GM19395 (cell line): ENCODE measurements around the gene BRME1.
"Not testable (repeated sequence)": the region's sequence is repeated elsewhere in the genome, so short reads cannot be mapped to it uniquely, and the experiment has no call there.

Experiments used
- ATAC-seq: cut with Tn5 transposase; IDR thresholded peaks from one replicate; pipeline ENCODE4 v1.9.1; 2021; ENCODE audit warnings: mild to moderate bottlenecking, moderate library complexity; ENCODE audit not compliant: unreplicated experiment

The BRME1 gene

DNA sequence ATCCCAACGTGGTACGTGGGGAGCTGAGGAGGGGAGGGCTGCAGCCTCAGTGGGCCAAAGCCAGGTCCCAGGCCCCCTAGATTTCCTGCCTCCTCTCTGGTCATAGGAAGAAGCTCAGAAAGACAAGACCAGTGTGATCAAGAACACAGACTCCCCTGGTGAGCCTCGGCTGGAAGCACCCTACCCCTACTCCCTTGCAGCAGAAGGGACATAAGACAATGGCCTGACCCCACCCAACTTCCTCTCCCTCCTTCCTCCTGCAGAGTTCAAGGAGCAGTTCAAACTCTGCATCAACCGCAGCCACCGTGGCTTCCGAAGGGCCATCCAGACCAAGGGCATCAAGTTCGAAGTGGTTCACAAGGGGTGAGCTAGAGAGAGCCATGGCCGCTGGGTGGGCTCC is 20.8 kb upstream of the BRME1 start:
- no peak for ATAC-seq

GRCh38 chr19:13926010-13926409 is 20.1 kb upstream of the BRME1 start:
- ATAC-seq: no peak

DNA sequence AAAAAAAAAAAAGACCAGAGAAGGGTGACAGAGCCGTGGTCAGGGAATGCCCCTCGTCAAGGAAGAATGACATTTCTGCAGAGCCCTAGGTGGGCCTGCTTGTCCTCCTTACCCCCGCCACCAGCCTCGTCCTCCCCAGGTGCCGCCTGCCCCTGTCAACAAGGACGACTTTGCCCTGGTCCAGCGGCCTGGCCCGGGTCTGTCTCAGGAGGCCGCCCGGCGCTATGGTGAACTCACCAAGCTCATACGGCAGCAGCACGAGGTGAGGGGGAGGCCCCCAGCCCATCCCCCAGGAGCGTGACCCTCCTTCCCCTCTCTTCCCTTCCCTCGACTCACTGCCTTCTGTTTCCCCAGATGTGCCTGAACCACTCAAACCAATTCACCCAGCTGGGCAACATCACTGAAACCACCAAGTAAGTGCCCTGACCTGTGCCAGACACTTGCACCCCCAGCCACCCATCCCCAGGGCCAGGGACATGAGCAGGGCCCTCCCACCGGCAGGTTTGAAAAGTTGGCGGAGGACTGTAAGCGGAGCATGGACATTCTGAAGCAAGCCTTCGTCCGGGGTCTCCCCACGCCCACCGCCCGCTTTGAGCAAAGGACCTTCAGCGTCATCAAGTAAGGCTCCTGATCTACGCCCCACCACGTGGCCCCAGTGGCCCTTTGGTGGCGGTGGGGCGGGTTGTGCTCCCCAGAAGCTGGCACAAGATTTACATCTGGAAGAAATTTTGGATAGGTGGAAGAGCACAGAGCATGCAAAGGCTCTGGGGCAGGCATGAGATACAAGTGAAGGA is 17.5 kb upstream of the BRME1 start:
- no peak for ATAC-seq

DNA sequence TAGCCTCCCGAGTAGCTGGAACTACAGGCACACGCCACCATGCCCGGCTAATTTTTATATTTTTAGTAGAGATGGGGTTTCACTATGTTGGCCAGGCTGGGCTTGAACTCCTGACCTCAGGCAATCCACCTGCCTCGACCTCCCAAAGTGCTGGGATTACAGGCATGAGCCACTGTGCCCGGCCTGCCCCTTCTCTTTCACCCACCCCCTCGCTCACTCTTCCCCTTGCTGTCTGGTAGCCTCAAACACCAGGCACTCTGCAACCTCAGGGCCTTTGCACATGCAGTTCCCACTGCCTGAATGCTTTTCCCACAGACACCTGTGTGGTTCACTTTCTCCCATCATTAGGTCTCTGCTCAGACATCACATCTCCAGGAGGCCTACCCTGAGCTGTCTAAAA is 16.2 kb upstream of the BRME1 start:
- ATAC-seq: not testable (repeated sequence)

GRCh38 chr19:13920940-13921747 is 15.2 kb upstream of the BRME1 start:
- ATAC-seq: no peak

GRCh38 chr19:13920524-13920923 is 14.6 kb upstream of the BRME1 start:
- ATAC-seq: no peak

DNA sequence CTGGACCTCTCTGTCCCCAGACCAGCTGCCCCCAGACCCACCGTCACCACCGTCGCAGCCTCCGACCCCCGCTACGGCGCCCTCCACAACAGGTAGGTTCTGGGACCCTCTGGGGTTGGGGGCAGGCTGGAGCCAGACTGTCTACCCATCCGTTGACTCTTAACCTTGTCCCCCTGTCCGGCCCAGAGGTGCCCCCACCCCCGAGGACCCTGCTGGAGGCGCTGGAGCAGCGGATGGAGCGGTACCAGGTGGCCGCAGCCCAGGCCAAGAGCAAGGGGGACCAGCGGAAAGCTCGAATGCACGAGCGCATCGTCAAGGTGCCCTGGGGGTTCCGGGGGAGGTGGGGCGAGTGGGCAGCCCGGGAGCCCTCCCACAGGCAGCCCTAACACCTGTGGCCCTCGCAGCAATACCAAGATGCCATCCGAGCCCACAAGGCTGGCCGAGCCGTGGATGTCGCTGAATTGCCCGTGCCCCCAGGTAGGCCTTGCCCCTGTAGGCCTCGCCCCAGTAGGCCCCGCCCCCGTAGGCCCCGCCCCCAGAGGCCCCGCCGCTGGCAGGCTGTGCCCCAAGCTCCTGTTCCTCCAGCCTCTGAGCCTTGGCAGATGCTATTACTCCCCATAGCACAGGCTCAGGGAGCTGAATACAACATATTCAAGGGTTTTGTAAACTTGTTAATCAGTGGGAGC is 13.0 kb upstream of the BRME1 start:
- ATAC-seq: no peak

GRCh38 chr19:13917888-13918406 is 12.0 kb upstream of the BRME1 start:
- ATAC-seq: no peak

GRCh38 chr19:13914777-13915176 is 8.9 kb upstream of the BRME1 start:
- no peak for ATAC-seq

DNA sequence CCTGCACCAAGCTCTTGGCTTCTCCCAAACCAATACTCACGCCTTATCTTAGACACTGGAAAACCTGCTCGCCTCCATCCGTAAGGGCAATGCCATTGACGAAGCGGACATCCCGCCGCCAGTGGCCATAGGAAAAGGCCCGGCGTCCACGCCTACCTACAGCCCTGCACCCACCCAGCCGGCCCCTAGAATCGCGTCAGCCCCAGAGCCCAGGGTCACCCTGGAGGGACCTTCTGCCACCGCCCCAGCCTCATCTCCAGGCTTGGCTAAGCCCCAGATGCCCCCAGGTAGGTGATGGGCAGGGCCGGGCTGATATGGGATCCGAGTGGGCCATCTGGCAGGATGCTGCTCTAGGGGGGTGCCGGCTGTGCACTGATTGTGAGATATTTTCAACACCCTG is 7.4 kb upstream of the BRME1 start:
- ATAC-seq: no peak

- no peak for ATAC-seq
Observed at GRCh38 chr19:13909430-13909829, 3.5 kb upstream of the BRME1 start.

GRCh38 chr19:13908674-13909073 is 2.8 kb upstream of the BRME1 start:
- no peak for ATAC-seq

DNA sequence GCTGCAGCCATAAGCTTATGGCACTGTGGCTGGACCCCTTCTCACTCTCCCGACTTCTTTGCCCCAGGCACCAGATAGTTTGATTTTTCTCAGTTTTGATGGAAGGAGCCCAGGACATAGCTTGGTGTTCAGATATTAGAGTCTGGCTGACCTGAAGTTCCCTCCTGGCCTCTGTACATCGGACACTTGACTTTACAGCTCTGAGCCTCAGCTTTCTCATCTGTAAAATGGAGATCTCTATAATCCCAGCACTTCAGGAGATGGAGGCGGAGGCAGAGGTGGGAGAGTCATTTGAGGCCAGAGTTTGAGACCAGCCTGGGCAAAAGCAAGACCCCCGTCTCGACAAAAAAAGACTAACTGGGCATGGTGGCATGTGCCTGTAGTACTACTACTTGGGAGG is 993 bp upstream of the BRME1 start:
- ATAC-seq: no peak

DNA sequence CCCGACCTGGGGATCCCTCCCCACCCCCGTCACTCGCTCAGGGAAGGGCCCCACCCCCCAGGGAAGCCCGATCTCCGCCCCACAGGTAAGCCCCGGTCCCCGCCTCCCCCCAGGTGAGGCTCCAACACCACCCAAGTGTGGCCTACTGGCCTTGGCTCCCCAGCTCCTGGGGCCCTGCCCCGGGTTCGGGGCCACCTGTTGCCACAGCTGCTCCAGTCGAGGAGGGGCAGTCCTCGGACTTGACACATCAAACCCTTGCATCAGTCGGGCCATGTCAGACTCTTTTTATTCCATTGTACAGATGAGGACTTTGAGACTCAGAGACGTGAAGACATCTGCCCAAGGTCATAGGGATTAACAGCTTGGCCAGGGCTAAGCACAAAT is 596 bp upstream of the BRME1 start:
- ATAC-seq: no peak

- no peak for ATAC-seq
Observed at GRCh38 chr19:13902993-13903555, 2.8 kb downstream of the BRME1 start.

GRCh38 chr19:13899912-13900584 is 5.9 kb downstream of the BRME1 start:
- ATAC-seq: no peak

DNA sequence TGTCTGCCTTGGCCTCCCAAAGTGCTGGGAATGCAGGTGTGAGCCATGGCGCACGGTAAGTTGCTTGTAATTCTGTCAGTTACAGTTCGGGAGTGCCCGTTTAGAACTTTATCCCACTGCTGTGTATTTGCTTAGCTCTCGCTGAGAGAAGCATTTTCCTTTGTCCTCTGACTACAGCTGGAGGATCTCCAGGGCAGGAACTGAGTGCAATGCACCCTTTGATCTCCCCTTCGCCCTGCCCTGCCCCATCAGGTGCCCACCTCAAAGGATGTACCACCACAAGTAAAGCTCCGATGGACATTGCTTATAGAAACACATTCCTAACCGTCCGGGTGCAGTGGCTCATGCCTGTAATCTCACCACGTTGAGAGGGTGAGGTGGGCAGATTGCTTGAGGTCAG is 6.5 kb downstream of the BRME1 start:
- ATAC-seq: no peak

DNA sequence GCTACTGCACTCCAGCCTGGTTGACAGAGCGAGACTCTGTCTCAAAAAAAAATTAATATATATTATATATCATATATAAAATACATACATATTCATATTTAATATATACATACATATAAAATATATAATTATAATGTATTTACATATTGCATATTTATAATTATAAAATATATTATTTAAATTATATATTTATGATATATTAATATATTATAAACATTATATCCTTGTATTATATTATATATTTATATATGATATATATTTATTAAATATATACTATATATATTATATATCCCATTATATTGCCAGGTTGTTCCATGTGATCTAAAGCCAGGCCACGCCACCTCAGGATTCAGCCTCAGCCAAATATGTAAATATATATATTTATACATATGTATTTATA is 9.7 kb downstream of the BRME1 start:
- no peak for ATAC-seq

DNA sequence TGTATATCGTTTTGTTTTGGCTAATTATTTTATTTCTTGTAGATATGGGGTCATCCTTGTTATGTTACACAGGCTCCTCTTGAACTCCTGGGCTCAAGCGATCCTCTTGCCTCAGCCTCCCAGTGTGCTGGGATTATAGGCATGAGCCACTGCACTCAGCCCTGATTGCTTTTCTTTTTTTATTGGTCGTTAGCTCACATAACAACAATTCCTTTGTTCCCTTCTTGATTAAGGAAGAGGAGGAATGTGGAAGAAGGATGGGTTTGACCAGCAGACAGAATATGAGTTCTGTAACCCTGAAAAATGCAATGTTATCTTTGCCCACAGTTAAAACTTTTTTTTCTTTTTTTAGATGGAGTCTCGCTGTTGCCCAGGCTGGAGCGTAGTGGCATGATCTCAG is 11.4 kb downstream of the BRME1 start:
- no peak for ATAC-seq

DNA sequence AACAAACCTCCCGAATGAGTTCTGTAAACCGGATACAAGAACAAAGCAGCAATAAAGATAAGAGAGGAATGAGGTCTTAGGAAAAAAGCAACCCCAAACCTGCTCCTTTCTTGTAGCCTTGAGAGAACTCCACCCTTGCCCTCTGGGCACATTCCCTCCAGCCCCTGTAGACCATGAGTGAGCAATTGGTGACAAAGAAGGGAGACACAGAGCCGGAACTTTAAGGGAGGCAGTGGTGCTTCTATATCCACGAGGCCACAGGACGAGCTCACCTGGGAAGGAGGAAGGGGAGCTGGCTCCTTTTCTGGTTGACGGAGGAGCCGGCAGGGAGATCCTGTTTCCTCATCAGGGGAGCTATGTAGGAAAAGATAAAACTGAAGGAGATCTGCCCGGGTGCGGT is 13.0 kb downstream of the BRME1 start:
- no peak for ATAC-seq

GRCh38 chr19:13890136-13890535 is 15.8 kb downstream of the BRME1 start:
- no peak for ATAC-seq
